ES-I3 (cell line): Measurements from ENCODE around the gene DENND6A.

Source experiments
- H3K36me3 ChIP-seq: 2 replicates; pipeline ENCODE4 v1.6.1; 2013; ENCODE audit warnings: mild to moderate bottlenecking, low read length, control low read depth, moderate library complexity; ENCODE audit not compliant: insufficient read depth
- H3K4me1 ChIP-seq: 2 replicates; pipeline ENCODE4 v1.6.1; 2013; ENCODE audit warnings: mild to moderate bottlenecking, control low read depth, low read length; ENCODE audit not compliant: insufficient read depth
- H3K9ac ChIP-seq: 2 replicates; pipeline ENCODE4 v1.6.1; 2013; ENCODE audit warnings: low read depth, mild to moderate bottlenecking, low read length, moderate library complexity
- H3K9me3 ChIP-seq: 2 replicates; pipeline ENCODE4 v1.6.1; 2013; ENCODE audit warnings: mild to moderate bottlenecking, low read length, moderate library complexity; ENCODE audit not compliant: control insufficient read depth, insufficient read depth

DENND6A gene

GRCh38 chr3:57594576-57594975 is 98.3 kb downstream of the DENND6A start:
- H3K4me1 ChIP-seq = peaks cover 4% of the 10 kb centered on the region; the same call in 1 of the 2 replicates
- no peak overlapping the region for H3K9ac ChIP-seq
- H3K36me3 ChIP-seq = no peaks in the 10 kb centered on the region
- no peaks in the 10 kb centered on the region for H3K9me3 ChIP-seq

- Histone ChIP-seq H3K9ac (no peak overlapping the region), H3K4me1 (peaks cover 4% of the 10 kb centered on the region; the same call in 1 of the 2 replicates), H3K9me3 (no peaks in the 10 kb centered on the region), H3K36me3 (no peaks in the 10 kb centered on the region)
Observed at GRCh38 chr3:57594144-57594543, 98.7 kb downstream of the DENND6A start.

- no peak overlapping the region for H3K9ac ChIP-seq
- H3K4me1 ChIP-seq = no peaks in the 10 kb centered on the region
- H3K9me3 ChIP-seq = no peaks in the 10 kb centered on the region
- no peaks in the 10 kb centered on the region for H3K36me3 ChIP-seq
Observed at GRCh38 chr3:57592306-57592705, 100.6 kb downstream of the DENND6A start.

- Histone ChIP-seq H3K4me1 (no peaks in the 10 kb centered on the region; the same call in 1 of the 2 replicates), H3K36me3 (no peaks in the 10 kb centered on the region), H3K9me3 (no peaks in the 10 kb centered on the region), H3K9ac (no peak overlapping the region)
Observed at GRCh38 chr3:57587905-57588304, 105.0 kb downstream of the DENND6A start.

- Histone ChIP-seq H3K9ac (no peak overlapping the region), H3K4me1 (no peaks in the 10 kb centered on the region; the same call in 1 of the 2 replicates), H3K9me3 (no peaks in the 10 kb centered on the region), H3K36me3 (no peaks in the 10 kb centered on the region)
Observed at GRCh38 chr3:57586778-57587177, 106.1 kb downstream of the DENND6A start.

GRCh38 chr3:57583544-57583943 is 109.3 kb downstream of the DENND6A start:
- H3K36me3 ChIP-seq = no peaks in the 10 kb centered on the region; the same call in 1 of the 2 replicates
- no peaks in the 10 kb centered on the region for H3K9me3 ChIP-seq
- H3K4me1 ChIP-seq = no peaks in the 10 kb centered on the region; the same call in 1 of the 2 replicates
- H3K9ac ChIP-seq = no peak overlapping the region

GRCh38 chr3:57582474-57583168 is 110.3 kb downstream of the DENND6A start:
- Histone ChIP-seq H3K36me3 (peaks cover under 1% of the 10 kb centered on the region; the same call in 1 of the 2 replicates), H3K4me1 (no peaks in the 10 kb centered on the region; the same call in 1 of the 2 replicates), H3K9ac (no peak overlapping the region), H3K9me3 (no peaks in the 10 kb centered on the region)

- Histone ChIP-seq H3K36me3 (peaks cover 15% of the 10 kb centered on the region), H3K4me1 (no peaks in the 10 kb centered on the region), H3K9ac (no peak overlapping the region), H3K9me3 (no peaks in the 10 kb centered on the region)
Observed at GRCh38 chr3:57577801-57578200, 115.1 kb downstream of the DENND6A start.

GRCh38 chr3:57575966-57576626 is 116.8 kb downstream of the DENND6A start:
- H3K9me3 ChIP-seq = no peaks in the 10 kb centered on the region
- H3K9ac ChIP-seq = no peak overlapping the region
- peaks cover 21% of the 10 kb centered on the region for H3K36me3 ChIP-seq
- H3K4me1 ChIP-seq = no peaks in the 10 kb centered on the region
